GM18507 (cell line): Measurements from ENCODE around the gene ALCAM.
A peak's percentile ranks its signal among the peaks of the same experiment; 100 is the strongest.

ENCODE experiments used
- DNase-seq: peaks from one replicate; pipeline ENCODE4 v3.0.0; 2011; ENCODE audit warnings: low read depth; ENCODE audit not compliant: insufficient read length; ENCODE audit errors: extremely low spot score
- FAIRE-seq: peaks from 2 replicates; lab custom pipeline; 2011; peaks lifted over from hg19 to GRCh38; lab: Jason Lieb, UNC

Gene ALCAM

DNA sequence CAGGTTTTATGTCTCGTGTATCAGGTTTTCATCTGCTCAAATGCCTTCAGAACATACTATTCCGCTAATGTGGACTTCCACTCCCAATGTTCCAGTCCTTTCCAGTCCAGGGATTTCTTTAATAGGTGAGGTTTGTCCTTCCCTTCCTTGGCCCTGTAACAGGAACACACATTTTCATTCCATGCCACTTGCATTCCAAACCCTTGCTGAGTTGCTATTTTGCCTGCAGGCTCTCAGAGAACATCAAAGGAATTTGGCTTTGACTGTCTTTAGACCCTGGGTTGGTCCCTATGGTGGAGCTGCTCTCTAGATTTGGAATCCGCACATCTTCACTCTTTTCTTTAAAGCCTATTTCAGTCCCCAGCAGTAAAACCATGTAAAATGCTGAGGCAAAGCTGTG is 12.3 kb upstream of the ALCAM start:
- DNase-seq (no peak), FAIRE-seq (no peak)

DNA sequence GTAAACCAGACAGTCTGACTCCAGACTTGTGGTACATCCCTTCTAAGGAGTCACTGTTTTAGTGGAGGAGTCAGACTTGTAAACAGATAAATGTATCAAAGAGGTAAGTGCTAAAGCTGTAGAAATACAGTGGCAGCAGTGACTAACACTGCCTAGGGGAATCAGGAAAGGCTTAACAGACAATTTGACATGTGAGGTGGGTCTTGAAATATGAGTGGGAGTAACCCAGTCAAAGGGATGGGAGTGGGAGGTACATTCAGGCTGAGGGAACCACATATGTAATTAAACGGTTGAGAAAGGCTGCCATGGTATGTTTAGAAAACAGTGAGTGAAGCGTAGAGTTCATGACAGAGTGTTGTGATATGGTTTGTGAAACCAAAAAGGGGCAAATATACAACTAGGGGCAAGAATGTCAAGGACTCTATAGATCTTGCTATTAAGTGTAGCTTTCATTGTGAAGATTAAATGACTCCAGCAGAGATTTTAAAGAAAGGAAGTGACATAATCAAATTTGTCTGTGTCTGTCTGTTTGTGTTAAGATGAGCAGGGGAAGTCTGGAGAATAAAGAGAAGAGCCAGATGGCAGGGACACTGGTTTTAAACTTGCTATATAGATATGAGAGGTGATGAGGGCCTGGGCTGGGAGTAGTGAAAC is 11.2 kb upstream of the ALCAM start:
- FAIRE-seq = no peak
- DNase-seq = no peak

DNA sequence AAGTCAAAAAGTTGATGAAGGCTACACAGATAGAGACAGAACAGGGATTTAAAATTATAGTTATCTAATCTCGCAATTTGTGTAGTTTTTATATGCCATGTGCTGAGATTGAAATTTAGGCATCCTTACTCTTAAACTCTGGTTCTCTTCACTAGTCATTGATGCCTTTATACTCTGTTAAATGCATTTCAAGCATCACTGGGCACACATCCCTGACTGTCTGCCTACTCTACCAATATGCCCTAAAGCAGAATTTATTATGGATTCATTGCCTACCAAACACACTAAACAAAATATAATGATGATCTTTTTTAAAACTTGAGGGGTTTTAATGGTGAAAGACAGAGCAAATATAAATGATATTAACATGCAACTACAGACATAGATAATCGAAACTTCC is 10.3 kb upstream of the ALCAM start:
- DNase-seq = no peak

DNA sequence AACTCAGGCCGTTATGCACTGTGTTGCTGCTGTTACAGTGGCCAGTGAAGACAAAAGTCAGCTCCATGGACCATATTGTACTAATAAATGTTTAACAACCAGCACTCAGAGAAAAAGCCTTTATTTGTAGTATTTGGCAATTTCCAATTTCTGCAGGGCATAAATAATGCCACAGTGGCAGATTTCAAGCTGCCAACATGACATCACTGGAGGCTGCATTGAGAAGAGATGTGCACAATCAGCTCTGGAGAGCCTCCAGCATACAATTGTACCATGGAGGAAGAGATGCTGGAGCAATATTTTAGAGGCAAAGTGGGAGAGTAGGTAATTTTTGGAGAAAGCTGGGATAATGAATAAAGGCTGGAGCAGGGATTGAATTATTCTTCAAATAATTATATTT is 9.7 kb upstream of the ALCAM start:
- no peak for DNase-seq

More for the DNA sequence above, 10.3 kb upstream of the ALCAM start:
- no peak for FAIRE-seq

DNA sequence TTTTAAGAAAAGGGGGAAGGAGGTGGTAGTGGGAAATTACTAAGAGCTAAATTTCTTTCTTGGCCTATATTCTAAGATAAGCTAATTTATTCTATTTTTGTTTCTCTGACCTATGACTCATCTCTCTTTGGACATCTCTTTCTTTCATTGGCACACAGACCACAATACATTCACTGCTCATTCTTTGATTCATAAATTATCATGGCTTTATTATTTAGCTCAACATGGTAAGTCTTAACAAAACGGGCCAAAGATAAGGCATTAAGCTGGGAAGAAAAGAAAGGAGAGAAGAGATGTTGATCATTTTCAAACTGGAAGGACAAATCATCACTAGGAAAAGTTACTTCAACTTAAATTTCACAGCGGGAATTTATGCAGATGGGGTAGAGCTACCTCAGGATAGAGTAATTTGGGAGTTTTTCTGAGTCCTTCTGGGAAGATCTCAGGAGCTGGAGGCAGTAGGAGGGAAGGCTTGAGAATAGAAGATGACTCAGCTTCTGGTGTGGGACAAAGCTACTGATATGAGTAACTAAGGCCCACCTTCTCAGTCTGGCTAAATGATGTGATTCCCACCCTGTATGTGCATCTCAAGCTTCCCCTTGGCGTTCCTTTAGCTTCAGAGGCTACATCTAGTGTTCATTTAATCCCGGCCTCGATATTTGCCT is 7.5 kb upstream of the ALCAM start:
- FAIRE-seq = peak; percentile 12
- no peak for DNase-seq

More for the DNA sequence above, 9.7 kb upstream of the ALCAM start:
- FAIRE-seq = no peak

DNA sequence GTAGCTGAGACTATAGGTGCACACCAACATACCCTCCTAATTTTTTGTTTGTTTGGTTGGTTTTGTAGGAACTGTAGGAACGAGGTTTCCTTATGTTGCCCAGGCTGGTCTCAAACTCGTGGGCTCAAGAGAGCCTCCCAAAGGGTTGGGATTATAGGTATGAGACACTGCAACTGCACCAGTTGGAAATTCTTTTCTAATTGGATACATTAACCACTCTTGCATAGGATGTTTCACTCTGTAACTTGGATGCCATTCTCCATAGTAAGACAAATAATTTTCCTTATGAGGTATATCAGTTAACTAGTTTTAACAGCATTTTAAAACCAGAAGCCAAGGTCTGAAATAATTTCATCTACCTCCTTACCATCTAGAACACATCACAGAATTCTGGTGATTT is 6.7 kb upstream of the ALCAM start:
- DNase-seq (no peak), FAIRE-seq (no peak)

DNA sequence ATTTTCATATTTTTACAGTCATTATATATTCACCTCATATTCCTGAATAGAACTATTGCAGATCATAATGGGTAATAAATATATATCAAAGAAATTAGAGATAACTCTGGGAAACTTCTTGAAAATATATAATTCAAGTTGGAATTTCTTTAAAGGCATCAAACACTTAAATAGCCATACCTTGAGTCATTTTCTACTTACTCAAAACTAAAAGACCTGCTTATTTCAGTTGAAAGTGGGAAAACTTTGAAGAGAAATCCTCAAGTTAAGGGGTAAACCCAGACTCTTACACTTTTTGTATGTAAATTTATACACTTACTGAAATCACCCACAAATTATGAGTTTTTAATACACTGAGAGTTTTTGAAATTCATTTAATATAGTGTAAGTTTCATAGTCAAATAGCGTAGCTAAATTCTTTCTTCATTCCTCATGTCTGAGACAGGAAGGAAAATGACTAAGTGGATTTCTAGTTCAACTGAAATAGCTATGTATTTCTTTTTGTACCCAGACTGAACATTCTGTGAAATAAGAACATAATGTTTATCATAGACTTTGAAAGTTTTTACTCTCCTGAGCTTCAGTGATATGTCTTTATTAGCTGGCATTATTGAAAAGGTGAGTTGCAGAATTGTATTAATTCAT is 4.6 kb upstream of the ALCAM start:
- no peak for FAIRE-seq
- DNase-seq = no peak

DNA sequence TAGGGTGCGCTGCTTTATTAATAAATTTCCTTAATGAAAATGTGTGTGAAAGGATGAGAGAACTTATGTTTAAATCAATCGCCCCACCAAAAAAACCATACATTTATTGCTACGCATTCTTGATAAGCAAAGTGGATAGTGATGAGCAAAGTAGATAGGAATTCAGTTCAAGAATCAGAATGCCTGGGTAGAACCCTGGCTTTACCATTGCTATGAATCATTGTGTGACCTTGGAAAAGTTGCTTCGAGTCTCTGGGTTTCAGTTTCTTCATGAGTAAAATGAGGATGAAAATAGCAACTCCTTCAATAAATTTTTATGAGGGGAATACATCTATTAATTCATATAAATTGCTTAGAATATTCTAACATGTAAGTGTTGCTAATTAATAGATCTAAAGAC is 2.6 kb upstream of the ALCAM start:
- no peak for DNase-seq
- FAIRE-seq = no peak

DNA sequence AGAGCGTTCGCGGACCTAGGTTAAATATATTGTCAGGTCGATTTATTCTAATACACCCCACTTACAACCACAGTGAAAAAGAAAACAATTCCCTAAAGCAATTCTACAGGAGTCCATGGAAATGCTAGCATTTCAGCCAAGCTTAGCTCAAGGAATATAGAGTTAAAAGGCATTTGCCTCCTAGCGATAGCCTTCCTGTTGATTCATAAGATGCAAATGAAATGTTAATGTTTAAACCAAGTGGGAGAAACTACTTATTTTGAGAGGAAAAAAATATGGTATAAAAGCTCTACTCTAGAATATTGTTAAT is 1.7 kb upstream of the ALCAM start:
- DNase-seq (no peak), FAIRE-seq (no peak)

DNA sequence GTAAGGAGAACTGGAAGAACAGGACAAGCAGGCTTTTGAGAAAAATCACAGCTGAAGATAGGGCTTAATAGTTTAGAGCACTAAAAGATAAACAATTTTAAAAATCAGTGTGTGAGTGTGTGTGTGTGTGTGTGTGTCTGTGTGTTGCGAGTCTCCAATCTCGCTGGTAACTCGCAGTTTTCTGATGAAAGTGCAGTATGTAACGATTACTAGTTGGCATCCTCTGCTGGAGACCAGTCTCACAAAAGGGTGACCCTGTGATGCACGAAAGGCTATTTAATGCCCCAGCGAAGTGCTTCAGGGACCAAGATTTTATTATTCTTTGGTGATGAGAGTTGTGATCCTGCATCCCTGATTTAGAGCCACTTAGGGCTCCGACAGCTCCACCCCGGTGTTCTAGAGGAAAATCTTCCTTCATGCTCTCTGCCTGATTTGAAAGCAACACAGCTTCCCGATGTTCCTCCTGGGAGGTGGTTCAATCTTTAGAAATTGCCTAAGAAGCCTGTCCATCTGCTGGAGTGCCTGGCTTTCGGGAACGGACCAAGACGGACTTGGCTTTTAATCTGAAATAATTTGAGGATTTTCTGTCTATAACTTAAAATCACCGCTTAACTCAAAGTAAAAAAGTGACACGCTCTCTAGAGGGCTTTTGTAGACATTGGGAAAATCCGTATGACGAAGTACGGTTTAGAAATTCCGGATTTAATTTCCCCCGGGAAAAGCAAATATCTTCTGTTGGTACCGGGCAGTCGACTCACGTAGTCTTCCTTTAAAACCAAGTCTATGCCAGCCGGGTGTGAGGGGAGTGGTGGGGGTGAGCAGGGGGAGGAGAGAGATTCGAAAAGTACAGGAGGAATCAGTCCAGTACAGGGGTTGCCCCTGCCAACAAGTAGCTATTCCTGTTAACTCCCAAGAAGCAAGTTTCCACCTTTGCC is 1.1 kb upstream of the ALCAM start:
- FAIRE-seq (peak; percentile 60), DNase-seq (no peak)

DNA sequence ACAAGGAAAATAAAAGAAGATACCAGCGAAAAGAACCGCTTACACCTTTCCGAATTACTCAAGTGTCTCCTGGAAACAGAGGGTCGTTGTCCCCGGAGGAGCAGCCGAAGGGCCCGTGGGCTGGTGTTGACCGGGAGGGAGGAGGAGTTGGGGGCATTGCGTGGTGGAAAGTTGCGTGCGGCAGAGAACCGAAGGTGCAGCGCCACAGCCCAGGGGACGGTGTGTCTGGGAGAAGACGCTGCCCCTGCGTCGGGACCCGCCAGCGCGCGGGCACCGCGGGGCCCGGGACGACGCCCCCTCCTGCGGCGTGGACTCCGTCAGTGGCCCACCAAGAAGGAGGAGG is 325 bp downstream of the ALCAM start:
- DNase-seq (no peak), FAIRE-seq (no peak)

DNA sequence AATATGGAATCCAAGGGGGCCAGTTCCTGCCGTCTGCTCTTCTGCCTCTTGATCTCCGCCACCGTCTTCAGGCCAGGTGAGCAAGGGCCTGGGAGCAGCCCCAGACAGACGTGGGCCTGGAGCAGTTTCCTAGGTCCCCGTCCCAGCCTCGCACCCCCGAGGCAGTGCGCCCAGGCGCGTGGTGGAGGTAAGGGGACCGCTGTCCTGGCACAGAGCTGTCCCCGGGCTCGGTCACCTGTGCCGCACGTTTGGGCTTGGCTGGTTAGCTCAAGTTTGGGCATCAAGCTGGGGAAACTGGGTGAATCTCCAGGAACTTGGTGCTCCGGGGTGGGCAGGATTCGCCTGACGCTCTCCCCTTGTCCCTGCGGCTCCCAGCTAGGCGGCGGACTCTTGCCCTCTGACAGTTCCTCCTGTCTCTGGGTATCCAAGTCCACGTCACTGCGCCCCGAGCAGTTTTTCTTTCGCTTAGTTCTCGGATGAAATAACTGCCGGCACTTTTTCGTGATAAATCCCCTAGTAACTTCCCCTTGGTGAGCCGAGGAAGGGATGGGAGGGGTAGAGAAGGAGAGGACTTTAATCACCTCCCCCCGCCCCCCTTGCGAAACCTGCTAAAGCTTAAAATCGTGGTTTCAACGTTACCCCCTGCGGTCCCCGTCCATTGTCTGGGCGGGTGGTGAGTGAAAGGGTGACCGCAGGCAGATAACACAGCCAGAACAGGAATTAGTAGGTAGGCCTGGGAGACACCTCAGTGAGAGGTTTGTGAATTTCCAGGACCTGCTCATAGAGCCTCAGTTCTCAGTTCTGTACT is 901 bp downstream of the ALCAM start:
- DNase-seq = no peak
- peak; percentile 96 for FAIRE-seq

DNA sequence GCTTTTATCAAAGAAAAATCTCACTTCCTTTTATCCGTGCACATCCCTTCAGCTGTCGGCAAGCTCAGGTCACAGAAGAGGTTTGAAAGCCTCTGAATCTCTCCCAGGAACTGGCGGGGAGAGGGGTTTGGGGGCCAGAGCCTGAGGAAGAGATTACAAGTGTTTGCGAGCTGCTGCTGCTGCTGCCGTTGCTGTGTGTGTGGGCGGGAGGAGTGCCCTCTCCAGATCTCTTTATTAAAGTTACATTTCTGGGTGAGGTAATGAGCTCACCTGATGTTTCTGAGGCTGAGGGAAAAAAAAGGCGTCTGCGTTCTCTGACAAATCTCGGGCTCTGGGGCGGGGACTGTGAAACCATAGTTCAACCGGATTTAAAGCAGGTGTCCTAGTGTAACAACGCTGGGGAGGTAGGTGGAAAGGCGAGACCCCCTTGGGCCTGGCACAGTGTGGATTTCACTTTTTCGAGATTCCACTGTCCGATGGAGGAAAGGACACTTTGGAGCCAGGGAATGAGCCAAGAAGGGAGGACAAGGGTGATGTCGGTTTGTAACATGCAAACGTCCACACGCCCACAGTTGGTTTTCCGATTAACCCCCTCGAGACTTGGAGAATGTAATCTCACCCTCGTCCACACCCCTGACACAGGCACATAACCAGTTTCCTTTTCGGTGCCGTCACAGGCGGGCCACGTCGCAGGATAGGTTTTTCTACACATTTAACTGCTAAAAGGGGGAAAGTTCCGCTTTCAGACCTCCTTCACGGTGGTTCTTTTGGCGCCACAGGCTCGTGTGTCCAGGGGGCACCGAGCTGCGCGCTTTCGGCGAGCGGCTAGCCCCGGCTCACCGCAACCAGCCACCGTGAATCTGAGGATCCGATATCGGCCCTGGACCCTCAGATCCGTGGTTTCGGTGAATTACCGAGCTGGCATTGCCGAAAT is 2.1 kb downstream of the ALCAM start:
- FAIRE-seq = no peak
- DNase-seq = no peak

DNA sequence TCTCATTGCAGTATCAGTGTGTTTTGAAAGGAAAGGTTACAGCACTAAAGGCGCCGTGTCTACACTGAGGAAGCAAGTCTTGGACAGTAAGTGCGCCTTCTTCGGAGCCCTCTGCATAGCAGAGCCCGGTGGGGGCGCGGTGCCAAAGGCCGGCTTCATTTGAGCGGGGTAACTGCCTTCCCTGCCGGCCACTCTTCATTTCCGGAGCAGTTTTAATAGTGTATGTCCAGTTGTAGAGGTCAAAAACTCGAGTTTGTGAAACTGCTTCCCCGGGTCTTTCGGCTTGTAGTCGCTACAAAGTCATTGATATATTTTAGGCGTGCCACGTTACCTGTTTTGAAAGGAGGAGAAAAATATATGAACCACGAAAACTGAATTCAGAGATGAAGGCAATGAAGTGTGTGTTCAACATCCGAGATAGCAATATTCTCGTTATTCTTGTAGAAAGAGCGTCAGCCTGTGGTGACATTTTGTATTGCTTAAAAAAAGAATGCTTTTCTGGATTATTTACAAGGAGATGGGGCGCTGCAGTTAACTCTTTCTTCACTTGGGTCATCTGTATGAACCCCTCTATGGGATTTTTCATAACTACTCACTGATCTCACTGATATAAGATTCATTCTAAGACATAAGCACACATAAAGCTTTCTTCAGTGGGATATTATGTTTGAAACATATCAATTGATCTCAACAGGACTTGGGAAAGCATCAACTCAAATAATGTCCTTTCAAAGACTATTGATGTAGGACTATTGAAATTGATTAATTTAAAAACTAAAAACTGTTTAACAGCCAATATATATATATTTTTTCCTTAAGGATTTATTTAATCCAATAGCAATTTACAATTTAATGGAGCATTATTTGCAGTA is 3.0 kb downstream of the ALCAM start:
- no peak for FAIRE-seq
- no peak for DNase-seq

DNA sequence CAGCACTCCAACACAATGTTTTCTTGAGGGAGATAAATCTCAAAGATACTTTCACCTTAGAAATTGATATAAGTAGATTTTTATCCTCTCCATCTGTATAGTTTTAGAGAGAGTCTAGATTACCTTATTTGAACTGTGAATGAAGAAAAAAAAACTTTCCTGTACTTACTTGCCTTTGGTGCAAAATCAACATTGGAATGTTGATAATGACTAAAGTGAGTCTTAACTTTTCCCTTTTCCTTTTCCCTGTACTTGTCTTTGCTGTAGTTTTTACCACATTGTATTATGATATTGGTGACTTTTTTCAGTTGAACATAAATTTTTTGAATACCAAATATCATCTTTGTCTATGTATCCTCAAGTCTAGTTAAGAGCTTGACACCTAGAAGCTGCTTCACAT is 6.7 kb downstream of the ALCAM start:
- FAIRE-seq = no peak

DNA sequence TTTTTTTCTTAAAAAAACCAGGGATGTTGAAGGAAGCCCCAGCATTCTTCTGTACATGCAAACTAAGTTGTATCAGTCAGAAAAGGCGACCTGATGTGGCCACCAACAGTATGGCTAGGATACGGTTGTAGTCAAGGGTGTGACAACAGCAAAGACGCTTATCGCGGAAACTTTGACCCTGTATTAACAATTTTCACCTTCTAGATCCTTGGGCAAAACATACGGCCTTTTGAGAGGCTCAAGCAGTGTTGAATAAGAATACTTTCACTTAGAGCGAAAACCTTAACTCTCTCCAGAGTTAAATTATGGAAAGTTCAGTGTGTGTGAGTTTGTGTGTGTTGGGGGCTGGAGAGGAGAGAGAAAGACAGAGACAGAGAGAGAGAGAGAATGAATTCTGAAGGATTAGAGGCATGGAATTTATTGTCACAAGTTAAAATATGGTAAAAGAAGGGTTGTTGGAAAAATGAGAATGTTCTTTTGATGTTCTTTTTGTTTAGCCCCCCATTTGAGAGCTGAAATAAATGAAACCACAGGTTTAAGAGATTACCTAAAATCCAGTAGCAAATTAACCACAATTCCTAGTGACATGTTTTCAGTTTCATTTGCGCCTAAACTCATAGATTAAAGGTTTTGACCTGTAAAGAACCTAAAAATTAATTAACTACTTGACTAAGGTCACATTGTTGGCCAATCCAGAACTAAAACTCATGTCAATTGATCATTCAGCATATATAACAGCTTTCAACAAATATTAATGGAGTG is 9.2 kb downstream of the ALCAM start:
- no peak for DNase-seq
- no peak for FAIRE-seq

More for the DNA sequence above, 6.7 kb downstream of the ALCAM start:
- DNase-seq = no peak

DNA sequence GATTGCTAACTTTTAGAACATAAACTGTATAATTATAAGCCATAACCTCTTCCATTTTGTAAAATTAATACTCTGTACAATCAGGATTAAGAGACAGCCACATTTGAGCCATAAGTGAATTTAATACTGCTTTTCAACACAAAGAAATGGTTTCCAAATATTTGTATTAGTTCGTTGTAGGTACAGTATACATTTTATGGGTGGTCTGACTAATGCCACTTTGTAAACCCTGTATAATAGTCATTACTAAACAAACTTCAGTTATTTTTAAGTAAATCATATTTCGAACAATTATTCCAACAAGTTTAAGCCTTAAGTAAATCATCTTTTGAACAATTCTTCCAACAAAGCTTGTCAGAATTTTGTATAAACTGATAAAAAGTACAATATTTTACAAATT is 11.0 kb downstream of the ALCAM start:
- no peak for DNase-seq
- FAIRE-seq = peak; percentile 47
